H9 (cell line): ENCODE results near the gene RFWD3. TPM values are rescaled to one million over a fixed set of nuclear protein-coding genes. Genes with fewer than 3 reads are reported as not detected.
A peak's percentile ranks its signal among the peaks of the same experiment; 100 is the strongest.

Experiments used
- DNase-seq: peaks from one replicate; pipeline ENCODE4 v3.0.0-alpha.2; 2017
- H2AFZ ChIP-seq: one replicate; pipeline ENCODE4 v1.6.1; 2013; ENCODE audit warnings: mild to moderate bottlenecking, low read length, control low read depth, moderate library complexity
- H2AK5ac ChIP-seq: 2 replicates; pipeline ENCODE4 v1.6.1; 2013; ENCODE audit warnings: low read length, control low read depth, mixed read lengths; ENCODE audit not compliant: insufficient read length
- H2BK120ac ChIP-seq: one replicate; pipeline ENCODE4 v1.6.1; 2013; ENCODE audit warnings: low read depth, mild to moderate bottlenecking, low read length, control low read depth, inconsistent platforms; ENCODE audit not compliant: poor library complexity, severe bottlenecking
- H2BK12ac ChIP-seq: 2 replicates; pipeline ENCODE4 v1.6.1; 2013; ENCODE audit warnings: low read length, control low read depth, mixed read lengths, low read depth; ENCODE audit not compliant: insufficient read length
- H2BK15ac ChIP-seq: 2 replicates; pipeline ENCODE4 v1.6.1; 2013; ENCODE audit warnings: low read depth, low read length, control low read depth
- H2BK20ac ChIP-seq: one replicate; pipeline ENCODE4 v1.6.1; 2013; ENCODE audit warnings: low read depth, mild to moderate bottlenecking, low read length, control low read depth, inconsistent platforms; ENCODE audit not compliant: poor library complexity, severe bottlenecking
- H2BK5ac ChIP-seq: 2 replicates; pipeline ENCODE4 v1.6.1; 2013; ENCODE audit warnings: low read length, control low read depth, mixed read lengths; ENCODE audit not compliant: insufficient read length
- H3K14ac ChIP-seq: 2 replicates; pipeline ENCODE4 v1.6.1; 2013; ENCODE audit warnings: low read length, control low read depth; ENCODE audit not compliant: insufficient read depth
- H3K18ac ChIP-seq: 2 replicates; pipeline ENCODE4 v1.6.1; 2013; ENCODE audit warnings: low read depth, mild to moderate bottlenecking, mixed read lengths, low read length, control low read depth; ENCODE audit not compliant: insufficient read length
- H3K23ac ChIP-seq: 2 replicates; pipeline ENCODE4 v1.6.1; 2013; ENCODE audit warnings: low read length, control low read depth, mixed read lengths, low read depth; ENCODE audit not compliant: insufficient read length
- H3K23me2 ChIP-seq: 2 replicates; pipeline ENCODE4 v1.6.1; 2013; ENCODE audit warnings: low read depth, mild to moderate bottlenecking, mixed read lengths, low read length, control low read depth; ENCODE audit not compliant: insufficient read length, poor library complexity, severe bottlenecking
- H3K27ac ChIP-seq: 2 replicates; pipeline ENCODE4 v1.5.1; 2013; ENCODE audit warnings: low read length, control low read depth, mixed read lengths, low read depth; ENCODE audit not compliant: insufficient read length
- H3K27me3 ChIP-seq: 2 replicates; pipeline ENCODE4 v1.6.1; 2013; ENCODE audit warnings: low read length, control low read depth, inconsistent platforms; ENCODE audit not compliant: insufficient read depth
- H3K4ac ChIP-seq: 2 replicates; pipeline ENCODE4 v1.6.1; 2013; ENCODE audit warnings: low read depth, mild to moderate bottlenecking, control low read depth, inconsistent platforms, low read length, moderate library complexity
- H3K4me1 ChIP-seq: 2 replicates; pipeline ENCODE4 v1.6.1; 2013; ENCODE audit warnings: low read length, control low read depth, inconsistent platforms; ENCODE audit not compliant: insufficient read depth
- H3K4me2 ChIP-seq: 2 replicates; pipeline ENCODE4 v1.6.1; 2013; ENCODE audit warnings: low read length, control low read depth, mixed read lengths; ENCODE audit not compliant: insufficient read length, insufficient read depth
- H3K56ac ChIP-seq: 2 replicates; pipeline ENCODE4 v1.6.1; 2013; ENCODE audit warnings: low read depth, mild to moderate bottlenecking, mixed read lengths, low read length, control low read depth; ENCODE audit not compliant: insufficient read length
- H3K79me1 ChIP-seq: 2 replicates; pipeline ENCODE4 v1.6.1; 2013; ENCODE audit warnings: low read depth, mild to moderate bottlenecking, moderate library complexity, low read length, control low read depth, inconsistent platforms; ENCODE audit not compliant: insufficient read depth, poor library complexity, severe bottlenecking
- H3K79me2 ChIP-seq: 2 replicates; pipeline ENCODE4 v1.6.1; 2013; ENCODE audit warnings: low read length, control low read depth, inconsistent platforms; ENCODE audit not compliant: insufficient read depth
- H3K9ac ChIP-seq: 2 replicates; pipeline ENCODE4 v1.6.1; 2013; ENCODE audit warnings: low read length, control low read depth, mixed read lengths; ENCODE audit not compliant: insufficient read length; ENCODE audit errors: extremely low read depth
- H3K9me3 ChIP-seq: one replicate; pipeline ENCODE4 v1.6.1; 2013; ENCODE audit warnings: low read depth, low read length, inconsistent platforms; ENCODE audit not compliant: control insufficient read depth
- H3T11ph ChIP-seq: one replicate; pipeline ENCODE4 v1.6.1; 2013; ENCODE audit warnings: mild to moderate bottlenecking, low read length, control low read depth, inconsistent platforms
- H4K20me1 ChIP-seq: one replicate; pipeline ENCODE4 v1.6.1; 2013; ENCODE audit not compliant: control insufficient read depth, insufficient read length, insufficient read depth
- H4K5ac ChIP-seq: 2 replicates; pipeline ENCODE4 v1.6.1; 2013; ENCODE audit warnings: low read depth, mild to moderate bottlenecking, mixed read lengths, low read length, control low read depth; ENCODE audit not compliant: insufficient read length
- H4K8ac ChIP-seq: replicated peaks from 2 replicates; pipeline ENCODE4 v1.6.1; 2013; ENCODE audit warnings: low read length, control low read depth, mixed read lengths, low read depth; ENCODE audit not compliant: insufficient read length
- H4K91ac ChIP-seq: 2 replicates; pipeline ENCODE4 v1.6.1; 2013; ENCODE audit warnings: low read depth, mild to moderate bottlenecking, moderate library complexity, mixed read lengths, low read length, control low read depth; ENCODE audit not compliant: insufficient read length
- H3K27ac Mint-ChIP-seq, 3 experiments: 2 replicates in 2 of 3; 3 replicates in 1 of 3; pipeline ENCODE4 v1.8.0; 2020 to 2021; ENCODE audit warnings: mixed read lengths in 3 of 3, mild to moderate bottlenecking in 1 of 3, moderate library complexity in 1 of 3
- H3K27me3 Mint-ChIP-seq: 2 replicates; pipeline ENCODE4 v1.8.0; 2021; ENCODE audit warnings: low read depth, mild to moderate bottlenecking, moderate library complexity, mixed read lengths
- H3K36me3 Mint-ChIP-seq, 3 experiments: 2 replicates in 2 of 3; 3 replicates in 1 of 3; pipeline ENCODE4 v1.8.0; 2020 to 2021; ENCODE audit warnings: low read depth in 3 of 3, mixed read lengths in 3 of 3; ENCODE audit not compliant: insufficient read depth in 1 of 3
- H3K4me1 Mint-ChIP-seq, 2 experiments: 2 replicates each; pipeline ENCODE4 v1.8.0; 2020; ENCODE audit warnings: mixed read lengths in 2 of 2
- H3K4me3 Mint-ChIP-seq, 2 experiments: 2 replicates in 1 of 2; 3 replicates in 1 of 2; pipeline ENCODE4 v1.8.0; 2020 to 2021; ENCODE audit warnings: mild to moderate bottlenecking in 2 of 2, mixed read lengths in 2 of 2, moderate library complexity in 1 of 2
- H3K9me3 Mint-ChIP-seq, 2 experiments: 2 replicates in 1 of 2; 3 replicates in 1 of 2; pipeline ENCODE4 v1.8.0; 2020; ENCODE audit warnings: mild to moderate bottlenecking in 2 of 2, mixed read lengths in 2 of 2, moderate library complexity in 1 of 2
- CTCF ChIP-seq: fragments of 200-600 bp; sonication (generic); conservative IDR thresholded peaks from 3 replicates; pipeline ENCODE4 v1.8.0; 2021; ENCODE audit warnings: antibody characterized with exemption, mild to moderate bottlenecking
- WGBS: extraction: QIAGEN DNeasy Blood & Tissue Kit; methylation state at CpG from one replicate; pipeline ENCODE4 v1.1.7; 2013; ENCODE audit warnings: missing lambda C conversion rate, low lambda C conversion rate, mixed read lengths; ENCODE audit not compliant: insufficient read length; ENCODE audit errors: extremely low coverage; 5-methylcytosine and 5-hydroxymethylcytosine counted together
- total RNA-seq: library from RNA; stranded (reverse); gene quantifications from 2 replicates; pipeline ENCODE4 v1.2.1, GENCODE V29; 2021

The RFWD3 gene
- total RNA-seq, 1 experiment from 2014 or later = 114 TPM

GRCh38 chr16:74677868-74678267, 11.2 kb upstream of the RFWD3 start:
- Histone ChIP-seq H2BK12ac (no peak overlapping the region), H2BK15ac (no peak overlapping the region), H3K27ac (no peak overlapping the region), H2BK20ac (no peak overlapping the region), H2AFZ (no peak overlapping the region), H2BK120ac (no peak overlapping the region), H3K56ac (no peak overlapping the region), H3K27me3 (no peaks in the 10 kb centered on the region), H4K5ac (no peak overlapping the region), H3K4me1 (no peaks in the 10 kb centered on the region), H4K8ac (no peak overlapping the region), H3K4me2 (no peak overlapping the region), H3K79me2 (no peaks in the 10 kb centered on the region), H3K23ac (no peak overlapping the region), H3K14ac (no peak overlapping the region), H3T11ph (no peak overlapping the region), H4K20me1 (no peaks in the 10 kb centered on the region), H3K9ac (no peak overlapping the region), H4K91ac (no peak overlapping the region), H3K79me1 (no peaks in the 10 kb centered on the region), H2AK5ac (no peak overlapping the region), H3K4ac (no peak overlapping the region), H3K23me2 (no peaks in the 10 kb centered on the region), H3K18ac (no peak overlapping the region), H3K9me3 (no peaks in the 10 kb centered on the region), H2BK5ac (no peak overlapping the region)
- Mint-ChIP-seq H3K36me3 (no peaks in the 10 kb centered on the region; a peak in 1 of 7 replicates), H3K4me1 (peaks cover 8 to 10% of the 10 kb centered on the region in 2 experiments), H3K27ac (no peak overlapping the region), H3K27me3 (peaks cover 17% of the 10 kb centered on the region), H3K4me3 (no peak overlapping the region), H3K9me3 (no peaks in the 10 kb centered on the region)
- peak; percentile 70 for DNase-seq
- peak; percentile 54 for TF ChIP-seq CTCF
- WGBS = no CpG with 5 or more reads among the region's 4 CpGs
